Neuronal stem cell (in vitro differentiated cells): ENCODE data around the gene SBNO2.

Source experiments
- DNase-seq: peaks from one replicate; pipeline ENCODE4 v3.0.0-alpha.2; 2013; ENCODE audit warnings: low spot score
- H2AFZ ChIP-seq: one replicate; pipeline ENCODE4 v1.6.1; 2013; ENCODE audit warnings: mild to moderate bottlenecking, low read length, inconsistent platforms
- H2AK5ac ChIP-seq: 2 replicates; pipeline ENCODE4 v1.6.1; 2013; ENCODE audit warnings: low read depth, mild to moderate bottlenecking, inconsistent platforms, low read length, moderate library complexity, mixed read lengths
- H2BK120ac ChIP-seq: 2 replicates; pipeline ENCODE4 v1.6.1; 2013; ENCODE audit warnings: low read depth, mild to moderate bottlenecking, inconsistent platforms, low read length, moderate library complexity, mixed read lengths
- H2BK12ac ChIP-seq: one replicate; pipeline ENCODE4 v1.6.1; 2013; ENCODE audit warnings: low read length, inconsistent platforms
- H2BK15ac ChIP-seq: 2 replicates; pipeline ENCODE4 v1.6.1; 2013; ENCODE audit warnings: mild to moderate bottlenecking, low read length, inconsistent platforms, mixed read lengths
- H2BK5ac ChIP-seq: one replicate; pipeline ENCODE4 v1.6.1; 2013; ENCODE audit warnings: inconsistent platforms, mild to moderate bottlenecking, low read length, moderate library complexity
- H3K14ac ChIP-seq: one replicate; pipeline ENCODE4 v1.6.1; 2013; ENCODE audit warnings: low read length, inconsistent platforms
- H3K18ac ChIP-seq: 2 replicates; pipeline ENCODE4 v1.6.1; 2013; ENCODE audit warnings: low read length, inconsistent platforms
- H3K23ac ChIP-seq: 2 replicates; pipeline ENCODE4 v1.6.1; 2013; ENCODE audit warnings: low read depth, mild to moderate bottlenecking, mixed read lengths, low read length, inconsistent platforms; ENCODE audit not compliant: poor library complexity
- H3K27ac ChIP-seq: replicated peaks from 3 replicates; pipeline ENCODE4 v1.5.1; 2013; ENCODE audit warnings: low read length, inconsistent platforms
- H3K27me3 ChIP-seq, 3 experiments: 2 replicates each; pipeline ENCODE4 v1.6.1; 2013; ENCODE audit warnings: low read length in 3 of 3, mild to moderate bottlenecking in 2 of 3, inconsistent platforms in 1 of 3, low read depth in 1 of 3, mixed read lengths in 1 of 3, moderate library complexity in 1 of 3; ENCODE audit not compliant: control insufficient read depth in 3 of 3, insufficient read depth in 3 of 3
- H3K36me3 ChIP-seq, 2 donors: replicated peaks in 1 of 2; 2 replicates each; pipeline ENCODE4 v1.6.1; 2013; ENCODE audit warnings: low read length in 2 of 2; ENCODE audit not compliant: control insufficient read depth in 2 of 2, insufficient read depth in 2 of 2
- H3K4ac ChIP-seq: 2 replicates; pipeline ENCODE4 v1.6.1; 2013; ENCODE audit warnings: inconsistent platforms, mild to moderate bottlenecking, low read length, moderate library complexity
- H3K4me1 ChIP-seq, 2 donors: 1 replicate in 1 of 2; 2 replicates in 1 of 2; pipeline ENCODE4 v1.6.1; 2013; ENCODE audit warnings: low read length in 2 of 2, low read depth in 1 of 2; ENCODE audit not compliant: control insufficient read depth in 2 of 2, insufficient read depth in 1 of 2
- H3K4me2 ChIP-seq: one replicate; pipeline ENCODE4 v1.6.1; 2013; ENCODE audit warnings: mild to moderate bottlenecking, low read length, inconsistent platforms; ENCODE audit not compliant: insufficient read depth, poor library complexity, severe bottlenecking
- H3K4me3 ChIP-seq, 2 donors: 2 replicates each; pipeline ENCODE4 v1.5.1; 2013; ENCODE audit warnings: low read length in 2 of 2, mild to moderate bottlenecking in 2 of 2, inconsistent platforms in 1 of 2, moderate library complexity in 1 of 2
- H3K79me1 ChIP-seq: one replicate; pipeline ENCODE4 v1.6.1; 2013; ENCODE audit warnings: low read depth, mild to moderate bottlenecking, inconsistent platforms, low read length, moderate library complexity
- H3K9ac ChIP-seq: one replicate; pipeline ENCODE4 v1.6.1; 2013; ENCODE audit warnings: mild to moderate bottlenecking, low read depth, low read length, inconsistent platforms; ENCODE audit not compliant: poor library complexity
- H3K9me3 ChIP-seq, 2 donors: replicated peaks in 1 of 2; 2 replicates each; pipeline versions ENCODE3 to v1.6.1; 2013; ENCODE audit warnings: low read length in 2 of 2, mild to moderate bottlenecking in 2 of 2, inconsistent platforms in 1 of 2, low read depth in 1 of 2, mixed read lengths in 1 of 2, moderate library complexity in 1 of 2; ENCODE audit not compliant: control insufficient read depth in 2 of 2, insufficient read depth in 1 of 2
- H4K8ac ChIP-seq: one replicate; pipeline ENCODE4 v1.6.1; 2013; ENCODE audit warnings: low read depth, mild to moderate bottlenecking, inconsistent platforms, low read length, moderate library complexity
- H4K91ac ChIP-seq: one replicate; pipeline ENCODE4 v1.6.1; 2013; ENCODE audit warnings: low read length, low read depth, mild to moderate bottlenecking, inconsistent platforms; ENCODE audit not compliant: poor library complexity
- WGBS, 2 donors: extraction: QIAGEN DNeasy Blood & Tissue Kit; methylation state at CpG; one replicate each; pipeline ENCODE4 v1.1.7; 2013; ENCODE audit warnings: missing lambda C conversion rate in 2 of 2, mixed read lengths in 1 of 2; ENCODE audit not compliant: insufficient read length in 2 of 2, insufficient replicate concordance in 1 of 2; ENCODE audit errors: extremely low coverage in 2 of 2; 5-methylcytosine and 5-hydroxymethylcytosine counted together

SBNO2 gene

DNA sequence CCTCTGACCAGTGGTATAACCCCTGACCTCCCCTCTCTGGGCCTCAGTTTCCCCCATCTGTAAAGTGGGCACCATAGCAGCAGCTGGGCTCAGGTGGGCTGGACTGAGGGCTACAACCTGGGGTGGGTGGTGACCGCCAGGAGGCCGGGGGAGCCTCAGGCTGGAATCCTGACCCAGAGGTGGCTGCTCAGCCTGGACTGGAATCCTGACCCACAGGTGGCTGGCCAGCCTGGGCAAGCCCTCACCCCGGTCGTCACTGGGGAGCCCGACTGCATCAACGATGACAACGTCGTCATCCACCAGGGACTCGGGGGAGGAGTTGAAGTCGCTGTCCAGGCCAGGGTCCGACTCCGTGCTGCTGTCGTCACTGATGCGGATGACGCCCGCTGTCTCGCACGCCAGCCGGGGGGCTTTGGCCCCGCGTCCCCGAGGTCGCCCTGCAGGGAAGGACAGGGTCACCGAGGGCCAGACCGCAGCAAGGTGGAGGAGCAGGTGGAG is 60.0 kb downstream of the SBNO2 start:
- no CpG with 5 or more reads among the region's 25 CpGs for WGBS, 2 donors
- H3K36me3 ChIP-seq: peaks cover 9 to 67% of the 10 kb centered on the region in 2 donors

DNA sequence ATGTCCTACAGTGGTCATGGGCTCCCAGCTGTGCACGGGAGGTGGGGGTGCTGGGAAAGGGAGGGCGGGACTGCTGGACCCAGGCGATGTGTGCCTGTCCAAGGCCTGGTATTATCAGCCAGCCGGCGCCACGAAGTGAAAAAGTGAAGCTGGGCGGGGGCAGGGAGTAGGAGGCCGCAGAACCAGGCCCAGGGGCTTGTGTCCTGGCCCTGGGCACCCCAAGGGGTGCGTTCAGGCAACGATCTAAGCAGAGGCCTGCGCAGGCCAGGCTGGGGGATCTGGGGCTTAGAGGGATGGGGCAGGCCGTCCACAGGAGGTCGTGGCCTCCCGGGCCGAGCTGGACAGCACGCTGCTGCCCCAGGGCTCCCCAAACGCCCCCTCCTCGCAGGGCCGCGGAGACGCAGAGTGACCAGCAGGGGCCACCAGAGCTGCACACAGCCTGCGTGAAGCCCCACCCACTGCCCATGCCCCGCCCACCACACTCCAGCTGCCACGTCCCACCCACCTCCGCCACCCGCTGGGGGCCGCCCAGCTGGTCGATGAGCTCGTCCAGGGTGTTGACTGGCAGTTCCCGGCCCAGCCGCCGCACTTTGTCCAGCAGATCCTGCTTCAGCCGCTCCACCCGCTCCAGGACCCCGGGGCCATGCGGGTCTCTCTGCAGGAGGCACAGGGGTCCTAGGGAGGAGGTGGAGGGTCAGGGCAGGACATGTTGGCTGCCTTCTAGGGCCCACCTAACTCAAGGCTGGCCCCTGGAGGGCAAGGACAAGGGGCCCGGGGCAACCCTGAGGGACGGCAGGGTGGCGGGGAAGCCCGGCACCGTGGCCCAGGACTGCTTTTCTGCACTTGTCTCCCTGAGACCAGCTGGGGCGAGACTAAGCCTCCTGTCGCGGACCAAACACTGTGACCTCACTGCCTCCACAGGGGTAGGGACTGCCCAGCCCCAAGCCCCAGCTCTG is 60.8 kb downstream of the SBNO2 start:
- no peak overlapping the region for H4K8ac ChIP-seq
- peak overlapping the region; percentile 100 for H2AK5ac ChIP-seq
- no peaks in the 10 kb centered on the region for H3K9me3 ChIP-seq
- no peaks in the 10 kb centered on the region for H3K27me3 ChIP-seq
- peak overlapping the region; percentile 22 for H3K23ac ChIP-seq
- peaks cover 7% of the 10 kb centered on the region for H3K79me1 ChIP-seq
- peaks cover 9 to 60% of the 10 kb centered on the region in 2 donors for H3K36me3 ChIP-seq
- H3K18ac ChIP-seq: peak overlapping the region; percentile 65
- H2AFZ ChIP-seq: no peak overlapping the region
- peak overlapping the region; percentile 24 for H2BK120ac ChIP-seq
- WGBS, 2 donors: no CpG with 5 or more reads among the region's 44 CpGs
- H2BK15ac ChIP-seq: peak overlapping the region; percentile 87
- H3K14ac ChIP-seq: peak overlapping the region; percentile 75
- peak overlapping the region; percentile 84 for H3K9ac ChIP-seq
- H3K4me1 ChIP-seq: peaks cover 4 to 8% of the 10 kb centered on the region in 2 donors
- peak overlapping the region; percentile 88 for H2BK12ac ChIP-seq
- DNase-seq: peak; percentile 88
- H2BK5ac ChIP-seq: peak overlapping the region; percentile 87
- H3K4me3 ChIP-seq: no peak overlapping the region
- no peak overlapping the region for H3K4ac ChIP-seq
- peak overlapping the region; percentile 95 for H4K91ac ChIP-seq
- H3K4me2 ChIP-seq: peak overlapping the region; percentile 25
- H3K27ac ChIP-seq: peak overlapping the region; percentile 51

More for the DNA sequence above, 60.0 kb downstream of the SBNO2 start:
- H2AK5ac ChIP-seq: no peak overlapping the region
- no peak overlapping the region for H2AFZ ChIP-seq
- peaks cover 5% of the 10 kb centered on the region for H3K79me1 ChIP-seq
- H3K23ac ChIP-seq: peak overlapping the region; percentile 22
- no peaks in the 10 kb centered on the region for H3K27me3 ChIP-seq
- H4K91ac ChIP-seq: peak overlapping the region; percentile 5
- peak overlapping the region; percentile 56 for H3K14ac ChIP-seq
- H3K18ac ChIP-seq: peak overlapping the region; percentile 80
- peak overlapping the region; percentile 8 for H3K27ac ChIP-seq
- H3K9me3 ChIP-seq: no peaks in the 10 kb centered on the region
- H2BK120ac ChIP-seq: no peak overlapping the region
- H3K4me3 ChIP-seq: no peak overlapping the region
- H2BK15ac ChIP-seq: peak overlapping the region; percentile 30
- H3K4me2 ChIP-seq: no peak overlapping the region
- peaks cover 4 to 8% of the 10 kb centered on the region in 2 donors for H3K4me1 ChIP-seq
- peak overlapping the region; percentile 77 for H2BK5ac ChIP-seq
- peak overlapping the region; percentile 99 for H2BK12ac ChIP-seq
- DNase-seq: no peak
- H3K4ac ChIP-seq: peak overlapping the region; percentile 53
- H4K8ac ChIP-seq: peak overlapping the region; percentile 43
- peak overlapping the region; percentile 77 for H3K9ac ChIP-seq

DNA sequence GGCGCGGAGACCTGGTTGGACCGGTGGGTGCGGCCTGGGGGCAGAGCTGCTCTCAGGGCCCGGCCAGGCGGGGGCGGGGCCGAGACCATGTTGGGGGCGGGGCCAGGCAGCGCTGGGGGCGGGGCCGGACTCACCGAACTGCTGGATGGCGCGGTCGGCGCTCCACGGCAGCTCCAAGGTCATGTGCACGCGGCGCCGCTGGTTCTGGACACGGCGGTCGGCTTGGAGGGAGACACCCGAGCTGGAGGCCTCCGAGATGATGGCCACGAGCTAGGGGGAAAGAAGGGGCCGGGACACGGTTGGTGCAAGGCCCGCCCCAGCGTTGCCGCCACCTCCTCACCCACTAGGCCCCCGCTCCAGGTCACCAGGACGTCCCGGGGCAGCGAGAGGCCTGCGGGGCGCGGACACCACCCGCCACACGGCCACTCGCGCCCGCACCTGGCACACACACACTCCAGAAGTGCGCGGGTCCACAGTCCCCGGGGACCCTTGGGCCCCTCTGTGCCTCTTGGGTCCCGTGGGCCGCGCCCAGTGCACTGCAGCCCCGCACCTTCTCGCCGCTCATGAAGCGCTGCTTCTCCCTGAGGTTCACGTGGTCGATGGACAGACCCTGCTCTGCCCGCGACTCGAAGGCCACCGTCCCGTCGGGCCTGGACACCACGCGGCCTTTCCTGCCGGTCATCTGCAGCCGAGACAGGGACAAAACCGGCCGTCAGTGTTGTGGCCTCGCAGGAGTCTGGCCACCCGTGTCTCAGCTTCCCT is 61.6 kb downstream of the SBNO2 start:
- Histone ChIP-seq H3K18ac (peak overlapping the region; percentile 65), H3K14ac (peak overlapping the region; percentile 75), H3K36me3 (peaks cover 9 to 59% of the 10 kb centered on the region in 2 donors), H3K9ac (peak overlapping the region; percentile 60), H3K79me1 (peaks cover 7% of the 10 kb centered on the region), H3K4me1 (peaks cover 4 to 8% of the 10 kb centered on the region in 2 donors), H4K8ac (no peak overlapping the region), H2BK120ac (peak overlapping the region; percentile 24), H3K27me3 (no peaks in the 10 kb centered on the region), H2AK5ac (peak overlapping the region; percentile 100), H3K23ac (peak overlapping the region; percentile 73), H3K4me3 (no peak overlapping the region), H3K27ac (no peak overlapping the region), H3K4ac (peak overlapping the region; percentile 84), H3K9me3 (no peaks in the 10 kb centered on the region), H3K4me2 (no peak overlapping the region), H2AFZ (no peak overlapping the region), H2BK15ac (peak overlapping the region; percentile 87), H2BK5ac (peak overlapping the region; percentile 87), H2BK12ac (peak overlapping the region; percentile 88), H4K91ac (peak overlapping the region; percentile 95)
- no CpG with 5 or more reads among the region's 71 CpGs for WGBS, 2 donors
- DNase-seq: no peak
